Measurements from ENCODE around the gene NLE1. TPM values are rescaled to one million over a fixed set of nuclear protein-coding genes. Genes with fewer than 3 reads are reported as not detected.

The NLE1 gene
- polyA plus RNA-seq, 1 of the 3 experiments (the other 2 are of a cell fraction), result 22.1 TPM

DNA sequence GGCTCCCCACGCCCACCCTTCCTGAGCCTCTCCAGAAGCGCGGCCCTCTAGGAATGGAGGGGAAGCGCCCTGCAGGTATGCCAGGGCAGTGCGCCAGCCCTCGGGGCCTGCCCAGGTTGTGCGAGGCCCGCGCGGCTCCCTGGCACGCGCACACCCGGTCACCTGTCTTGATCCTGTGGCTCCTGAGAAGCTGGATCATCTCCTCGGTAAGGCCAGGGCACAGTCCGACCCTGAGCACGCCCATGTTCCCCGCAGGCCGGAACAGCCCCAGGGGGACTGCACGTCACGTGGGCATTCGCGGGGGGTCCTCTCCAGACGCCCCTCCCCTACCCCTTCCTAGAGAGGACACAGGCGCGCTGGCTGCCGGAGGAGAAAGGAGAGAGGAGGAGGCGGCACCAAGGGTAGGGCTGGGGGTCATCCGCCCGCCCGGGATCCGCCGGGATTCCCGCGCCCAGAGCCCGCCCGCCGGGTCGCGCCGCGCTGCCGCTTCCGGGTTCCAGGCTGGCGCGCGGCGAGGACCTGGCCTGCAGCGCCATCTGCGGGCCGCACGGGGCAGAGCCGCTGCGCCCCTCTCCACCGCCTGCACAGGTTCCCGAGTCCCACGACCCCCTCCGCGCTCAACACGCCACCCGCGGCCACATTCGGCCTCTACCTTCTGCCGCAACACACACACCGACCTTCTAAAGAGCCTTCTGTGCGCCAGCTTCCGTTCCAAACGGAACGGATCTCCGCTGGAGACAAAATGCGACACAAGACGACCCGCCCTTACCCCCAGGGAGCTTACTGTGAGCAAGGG lies 22.5 kb downstream of the NLE1 start, which contains the start of gene RAD51D:
Gene RAD51D (minus strand): TSS at position 491 of the 796 bp plus-strand sequence. CDS start 247 bp downstream, at position 244.
- 4% methylated on average over 25 of the region's 72 CpGs for WGBS (ENCODE audit: low lambda C conversion rate)
- POLR2A ChIA-PET, result interaction anchor here (1.0 to 1.1 kb wide), 2 partner anchors 22 kb away, joined by 3 read pairs; partner anchors contain the start of gene NLE1
- TF ChIP-seq NFIC (IDR thresholded peaks at IDR 0.05; ENCODE audit: borderline replicate concordance), result no peak
- TF ChIP-seq EZH2phosphoT487 (IDR thresholded peaks at IDR 0.05; ENCODE audit: borderline replicate concordance, low read depth), result no peak
- TF ChIP-seq TCF12 (IDR thresholded peaks at IDR 0.05), result no peak
- no peak for TF ChIP-seq GATA2 (CRISPR knock-in tag; IDR thresholded peaks at IDR 0.05)
- no peak for TF ChIP-seq FOXM1 (IDR thresholded peaks at IDR 0.05; ENCODE audit: low read depth)
- TF ChIP-seq FOXJ3 (CRISPR knock-in tag; IDR thresholded peaks at IDR 0.05), result no peak
- no peak; the same call in 1 of the 2 replicates for TF ChIP-seq SIN3A (IDR thresholded peaks at IDR 0.05; ENCODE audit: borderline replicate concordance, low read depth, low read length)
- peak; percentile 84 for TF ChIP-seq MXI1 (IDR thresholded peaks at IDR 0.05; ENCODE audit: low read depth, low read length)
- TF ChIP-seq SMC3 (IDR thresholded peaks at IDR 0.05; ENCODE audit: low read depth, low read length), result peak; percentile 88
- no peak for TF ChIP-seq YY1 (IDR thresholded peaks at IDR 0.05; ENCODE audit: low read depth)
- TF ChIP-seq RAD21 (IDR thresholded peaks at IDR 0.05; ENCODE audit: low read length), result peak; percentile 81
- no peak for TF ChIP-seq RFX5 (IDR thresholded peaks at IDR 0.05; ENCODE audit: low read length)
- TF ChIP-seq, protein P1, sequence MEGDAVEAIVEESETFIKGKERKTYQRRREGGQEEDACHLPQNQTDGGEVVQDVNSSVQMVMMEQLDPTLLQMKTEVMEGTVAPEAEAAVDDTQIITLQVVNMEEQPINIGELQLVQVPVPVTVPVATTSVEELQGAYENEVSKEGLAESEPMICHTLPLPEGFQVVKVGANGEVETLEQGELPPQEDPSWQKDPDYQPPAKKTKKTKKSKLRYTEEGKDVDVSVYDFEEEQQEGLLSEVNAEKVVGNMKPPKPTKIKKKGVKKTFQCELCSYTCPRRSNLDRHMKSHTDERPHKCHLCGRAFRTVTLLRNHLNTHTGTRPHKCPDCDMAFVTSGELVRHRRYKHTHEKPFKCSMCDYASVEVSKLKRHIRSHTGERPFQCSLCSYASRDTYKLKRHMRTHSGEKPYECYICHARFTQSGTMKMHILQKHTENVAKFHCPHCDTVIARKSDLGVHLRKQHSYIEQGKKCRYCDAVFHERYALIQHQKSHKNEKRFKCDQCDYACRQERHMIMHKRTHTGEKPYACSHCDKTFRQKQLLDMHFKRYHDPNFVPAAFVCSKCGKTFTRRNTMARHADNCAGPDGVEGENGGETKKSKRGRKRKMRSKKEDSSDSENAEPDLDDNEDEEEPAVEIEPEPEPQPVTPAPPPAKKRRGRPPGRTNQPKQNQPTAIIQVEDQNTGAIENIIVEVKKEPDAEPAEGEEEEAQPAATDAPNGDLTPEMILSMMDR (IDR thresholded peaks at IDR 0.05), result peak; percentile 86
- no peak for TF ChIP-seq JUND (IDR thresholded peaks at IDR 0.05)
- no peak; the same call in 1 of the 2 replicates for TF ChIP-seq NRF1 (IDR thresholded peaks at IDR 0.05; ENCODE audit: low read depth, low read length)
- TF ChIP-seq MEF2A (IDR thresholded peaks at IDR 0.05; ENCODE audit: borderline replicate concordance, low read depth), result no peak
- TF ChIP-seq, protein P2, sequence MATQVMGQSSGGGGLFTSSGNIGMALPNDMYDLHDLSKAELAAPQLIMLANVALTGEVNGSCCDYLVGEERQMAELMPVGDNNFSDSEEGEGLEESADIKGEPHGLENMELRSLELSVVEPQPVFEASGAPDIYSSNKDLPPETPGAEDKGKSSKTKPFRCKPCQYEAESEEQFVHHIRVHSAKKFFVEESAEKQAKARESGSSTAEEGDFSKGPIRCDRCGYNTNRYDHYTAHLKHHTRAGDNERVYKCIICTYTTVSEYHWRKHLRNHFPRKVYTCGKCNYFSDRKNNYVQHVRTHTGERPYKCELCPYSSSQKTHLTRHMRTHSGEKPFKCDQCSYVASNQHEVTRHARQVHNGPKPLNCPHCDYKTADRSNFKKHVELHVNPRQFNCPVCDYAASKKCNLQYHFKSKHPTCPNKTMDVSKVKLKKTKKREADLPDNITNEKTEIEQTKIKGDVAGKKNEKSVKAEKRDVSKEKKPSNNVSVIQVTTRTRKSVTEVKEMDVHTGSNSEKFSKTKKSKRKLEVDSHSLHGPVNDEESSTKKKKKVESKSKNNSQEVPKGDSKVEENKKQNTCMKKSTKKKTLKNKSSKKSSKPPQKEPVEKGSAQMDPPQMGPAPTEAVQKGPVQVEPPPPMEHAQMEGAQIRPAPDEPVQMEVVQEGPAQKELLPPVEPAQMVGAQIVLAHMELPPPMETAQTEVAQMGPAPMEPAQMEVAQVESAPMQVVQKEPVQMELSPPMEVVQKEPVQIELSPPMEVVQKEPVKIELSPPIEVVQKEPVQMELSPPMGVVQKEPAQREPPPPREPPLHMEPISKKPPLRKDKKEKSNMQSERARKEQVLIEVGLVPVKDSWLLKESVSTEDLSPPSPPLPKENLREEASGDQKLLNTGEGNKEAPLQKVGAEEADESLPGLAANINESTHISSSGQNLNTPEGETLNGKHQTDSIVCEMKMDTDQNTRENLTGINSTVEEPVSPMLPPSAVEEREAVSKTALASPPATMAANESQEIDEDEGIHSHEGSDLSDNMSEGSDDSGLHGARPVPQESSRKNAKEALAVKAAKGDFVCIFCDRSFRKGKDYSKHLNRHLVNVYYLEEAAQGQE (IDR thresholded peaks at IDR 0.05; ENCODE audit: low read depth, low read length), result no peak
- TF ChIP-seq FOSL2 (IDR thresholded peaks at IDR 0.05; ENCODE audit: borderline replicate concordance, low read depth), result no peak
- TF ChIP-seq GABPA (IDR thresholded peaks at IDR 0.05; ENCODE audit: low read depth), result peak; percentile 54; the same call in 1 of the 2 replicates
- 0 out of 2 replicates have a peak, but pooled peaks have one; percentile 34 for TF ChIP-seq POLR2AphosphoS5 (IDR thresholded peaks at IDR 0.05; ENCODE audit: low read depth, low read length)
- TF ChIP-seq, protein P3, sequence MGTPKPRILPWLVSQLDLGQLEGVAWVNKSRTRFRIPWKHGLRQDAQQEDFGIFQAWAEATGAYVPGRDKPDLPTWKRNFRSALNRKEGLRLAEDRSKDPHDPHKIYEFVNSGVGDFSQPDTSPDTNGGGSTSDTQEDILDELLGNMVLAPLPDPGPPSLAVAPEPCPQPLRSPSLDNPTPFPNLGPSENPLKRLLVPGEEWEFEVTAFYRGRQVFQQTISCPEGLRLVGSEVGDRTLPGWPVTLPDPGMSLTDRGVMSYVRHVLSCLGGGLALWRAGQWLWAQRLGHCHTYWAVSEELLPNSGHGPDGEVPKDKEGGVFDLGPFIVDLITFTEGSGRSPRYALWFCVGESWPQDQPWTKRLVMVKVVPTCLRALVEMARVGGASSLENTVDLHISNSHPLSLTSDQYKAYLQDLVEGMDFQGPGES (IDR thresholded peaks at IDR 0.05; ENCODE audit: low read depth, low read length), result no peak
- TF ChIP-seq, protein P4, sequence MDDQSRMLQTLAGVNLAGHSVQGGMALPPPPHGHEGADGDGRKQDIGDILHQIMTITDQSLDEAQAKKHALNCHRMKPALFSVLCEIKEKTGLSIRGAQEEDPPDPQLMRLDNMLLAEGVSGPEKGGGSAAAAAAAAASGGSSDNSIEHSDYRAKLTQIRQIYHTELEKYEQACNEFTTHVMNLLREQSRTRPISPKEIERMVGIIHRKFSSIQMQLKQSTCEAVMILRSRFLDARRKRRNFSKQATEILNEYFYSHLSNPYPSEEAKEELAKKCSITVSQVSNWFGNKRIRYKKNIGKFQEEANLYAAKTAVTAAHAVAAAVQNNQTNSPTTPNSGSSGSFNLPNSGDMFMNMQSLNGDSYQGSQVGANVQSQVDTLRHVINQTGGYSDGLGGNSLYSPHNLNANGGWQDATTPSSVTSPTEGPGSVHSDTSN (IDR thresholded peaks at IDR 0.05), result no peak
- TF ChIP-seq, protein P5, sequence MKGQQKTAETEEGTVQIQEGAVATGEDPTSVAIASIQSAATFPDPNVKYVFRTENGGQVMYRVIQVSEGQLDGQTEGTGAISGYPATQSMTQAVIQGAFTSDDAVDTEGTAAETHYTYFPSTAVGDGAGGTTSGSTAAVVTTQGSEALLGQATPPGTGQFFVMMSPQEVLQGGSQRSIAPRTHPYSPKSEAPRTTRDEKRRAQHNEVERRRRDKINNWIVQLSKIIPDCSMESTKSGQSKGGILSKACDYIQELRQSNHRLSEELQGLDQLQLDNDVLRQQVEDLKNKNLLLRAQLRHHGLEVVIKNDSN (IDR thresholded peaks at IDR 0.05; ENCODE audit: borderline replicate concordance, low read depth), result peak; percentile 92

More for the DNA sequence above, 22.5 kb downstream of the NLE1 start, which contains the start of gene RAD51D:
- peak within 1 kb of the TSS; percentile 73 to 78 for H3K4me3 ChIP-seq (ENCODE audit: low read depth in 2 of 2, low read length in 1 of 2)
- peaks cover 3% of the 10 kb centered on the region for H3F3A ChIP-seq (replicated peaks; ENCODE audit: insufficient read depth)
- H3K79me2 ChIP-seq (ENCODE audit: insufficient read depth), result peaks cover 31% of the 10 kb centered on the region
- H4K20me1 ChIP-seq (ENCODE audit: insufficient read depth), result no peaks in the 10 kb centered on the region
- no peaks in the 10 kb centered on the region for H3K9me3 ChIP-seq
- H3K9me2 ChIP-seq, result no peaks in the 10 kb centered on the region
- no peaks in the 10 kb centered on the region for H3K36me3 ChIP-seq (replicated peaks in 1 of 2; ENCODE audit: control insufficient read depth in 1 of 2, insufficient read depth in 2 of 2, low read length in 1 of 2)
- CTCF ChIA-PET, result interaction anchor here (0.6 to 4.0 kb wide), 49 partner anchors 9 to 919 kb away, joined by 3 to 32 read pairs (median 4); partner anchors contain the start of genes NLE1, RFFL and UNC45B
- H3K9ac ChIP-seq, result peak within 1 kb of the TSS; percentile 73
- peak within 1 kb of the TSS; percentile 17 to 48; a peak in 1 of 4 replicates for H3K27ac ChIP-seq (ENCODE audit: low read depth in 2 of 2, low read length in 1 of 2)
- H3K4me1 ChIP-seq (ENCODE audit: control insufficient read depth in 1 of 2, insufficient read depth in 2 of 2, low read depth in 1 of 2, low read length in 1 of 2), result peaks cover 0 to 16% of the 10 kb centered on the region in 2 experiments; a peak in 1 of 4 replicates
- H3K27me3 ChIP-seq (ENCODE audit: insufficient read depth), result no peaks in the 10 kb centered on the region
- H3K4me2 ChIP-seq, result peak within 1 kb of the TSS; percentile 78
- DNase-seq, result peak; percentile 95
- peak within 1 kb of the TSS; percentile 96 for H2AFZ ChIP-seq (ENCODE audit: low read depth)

Measured in SK-N-SH (cell line).